ENCODE measurements around the gene MYO18B. TPM values are rescaled to one million over a fixed set of nuclear protein-coding genes. Genes with fewer than 3 reads are reported as not detected.

Gene MYO18B
- polyA plus RNA-seq, 1 donor (not counting 4 experiments of a cell fraction or from before 2014, with no cell fraction given) = not detected

- H3K27ac ChIP-seq (ENCODE audit: control insufficient read depth, insufficient read depth, low read length) = no peak overlapping the region
- DNase-seq (ENCODE audit: low read depth, low spot score) = no peak
Observed at GRCh38 chr22:25828422-25828821, 86.4 kb downstream of the MYO18B start.

GRCh38 chr22:25829237-25829636, 87.2 kb downstream of the MYO18B start:
- Histone ChIP-seq H2AFZ (ENCODE audit: control insufficient read depth, low read length) (peak overlapping the region; percentile 45), H3K79me2 (ENCODE audit: control insufficient read depth, insufficient read depth, low read length) (no peaks in the 10 kb centered on the region), H3K4me1 (ENCODE audit: control insufficient read depth, extremely low read depth, insufficient read depth, low read length) (no peaks in the 10 kb centered on the region), H3K9ac (ENCODE audit: control insufficient read depth, extremely low read depth, insufficient read depth, low read length) (no peak overlapping the region), H3K27me3 (ENCODE audit: control insufficient read depth, extremely low read depth, insufficient read depth, low read length) (no peaks in the 10 kb centered on the region), H3K27ac (ENCODE audit: control insufficient read depth, insufficient read depth, low read length) (no peak overlapping the region), H3K4me3 (ENCODE audit: control insufficient read depth in 2 of 3, extremely low read depth in 1 of 3, insufficient read depth in 2 of 3, low read depth in 1 of 3, low read length in 3 of 3) (no peak overlapping the region), H3K4me2 (ENCODE audit: control insufficient read depth, extremely low read depth, insufficient read depth, low read depth, low read length) (no peak overlapping the region), H3K36me3 (ENCODE audit: control insufficient read depth in 2 of 2, extremely low read depth in 1 of 2, insufficient read depth in 2 of 2, low read length in 2 of 2) (no peaks in the 10 kb centered on the region), H4K20me1 (ENCODE audit: control insufficient read depth, extremely low read depth, insufficient read depth, low read length) (no peaks in the 10 kb centered on the region), H3K9me3 (ENCODE audit: control insufficient read depth, low read depth, low read length) (no peaks in the 10 kb centered on the region), H3K9me1 (ENCODE audit: control insufficient read depth, extremely low read depth, insufficient read depth, low read length) (no peaks in the 10 kb centered on the region)
- dilution Hi-C loops (cut with MboI; ENCODE audit: extremely low pct_ligation_motif_present, low sequenced_read_pairs) = loop anchor here (5.0 kb wide), 1 partner anchor 43 kb away; no protein-coding TSS in a partner anchor
- no peak for DNase-seq (ENCODE audit: low read depth, low spot score)
- no peak for FAIRE-seq
- TF ChIP-seq CTCF (optimal IDR thresholded peaks at IDR 0.05 in 1 of 3, IDR thresholded peaks at IDR 0.05 in 1 of 3, conservative IDR thresholded peaks at IDR 0.05 in 1 of 3; ENCODE audit: extremely low read depth in 1 of 3, insufficient read depth in 2 of 3, low read length in 3 of 3) (no peak), EZH2 (IDR thresholded peaks at IDR 0.05; ENCODE audit: low read length) (no peak)

More at GRCh38 chr22:25828422-25828821, 86.4 kb downstream of the MYO18B start:
- H3K4me3 ChIP-seq (ENCODE audit: control insufficient read depth in 2 of 3, extremely low read depth in 1 of 3, insufficient read depth in 2 of 3, low read depth in 1 of 3, low read length in 3 of 3) = no peak overlapping the region
- dilution Hi-C loops (cut with MboI; ENCODE audit: extremely low pct_ligation_motif_present, low sequenced_read_pairs) = loop anchor here (5.0 kb wide), 1 partner anchor 44 kb away; no protein-coding TSS in a partner anchor
- no peaks in the 10 kb centered on the region for H3K9me3 ChIP-seq (ENCODE audit: control insufficient read depth, low read depth, low read length)
- H3K36me3 ChIP-seq (ENCODE audit: control insufficient read depth in 2 of 2, extremely low read depth in 1 of 2, insufficient read depth in 2 of 2, low read length in 2 of 2) = no peaks in the 10 kb centered on the region
- no peak for FAIRE-seq
- TF ChIP-seq EZH2 (IDR thresholded peaks at IDR 0.05; ENCODE audit: low read length) (no peak), CTCF (optimal IDR thresholded peaks at IDR 0.05 in 1 of 3, IDR thresholded peaks at IDR 0.05 in 1 of 3, conservative IDR thresholded peaks at IDR 0.05 in 1 of 3; ENCODE audit: extremely low read depth in 1 of 3, insufficient read depth in 2 of 3, low read length in 3 of 3) (no peak)
- H3K4me1 ChIP-seq (ENCODE audit: control insufficient read depth, extremely low read depth, insufficient read depth, low read length) = no peaks in the 10 kb centered on the region
- no peaks in the 10 kb centered on the region for H3K79me2 ChIP-seq (ENCODE audit: control insufficient read depth, insufficient read depth, low read length)
- no peaks in the 10 kb centered on the region for H3K9me1 ChIP-seq (ENCODE audit: control insufficient read depth, extremely low read depth, insufficient read depth, low read length)
- H3K9ac ChIP-seq (ENCODE audit: control insufficient read depth, extremely low read depth, insufficient read depth, low read length) = no peak overlapping the region
- no peak overlapping the region for H3K4me2 ChIP-seq (ENCODE audit: control insufficient read depth, extremely low read depth, insufficient read depth, low read depth, low read length)
- no peaks in the 10 kb centered on the region for H4K20me1 ChIP-seq (ENCODE audit: control insufficient read depth, extremely low read depth, insufficient read depth, low read length)
- no peaks in the 10 kb centered on the region for H3K27me3 ChIP-seq (ENCODE audit: control insufficient read depth, extremely low read depth, insufficient read depth, low read length)
- no peak overlapping the region for H2AFZ ChIP-seq (ENCODE audit: control insufficient read depth, low read length)

All from keratinocyte (primary cell).